Measurements from ENCODE around the gene SUGCT.

GRCh38 chr7:40721342-40721949 lies 586.6 kb downstream of the SUGCT start:
- TF ChIP-seq SIN3A (IDR thresholded peaks at IDR 0.05; ENCODE audit: borderline replicate concordance, insufficient read depth, low read length), result no peak
- no peak for TF ChIP-seq TAF1 (IDR thresholded peaks at IDR 0.05; ENCODE audit: borderline replicate concordance, insufficient read depth, low read length)
- TF ChIP-seq, protein P1, sequence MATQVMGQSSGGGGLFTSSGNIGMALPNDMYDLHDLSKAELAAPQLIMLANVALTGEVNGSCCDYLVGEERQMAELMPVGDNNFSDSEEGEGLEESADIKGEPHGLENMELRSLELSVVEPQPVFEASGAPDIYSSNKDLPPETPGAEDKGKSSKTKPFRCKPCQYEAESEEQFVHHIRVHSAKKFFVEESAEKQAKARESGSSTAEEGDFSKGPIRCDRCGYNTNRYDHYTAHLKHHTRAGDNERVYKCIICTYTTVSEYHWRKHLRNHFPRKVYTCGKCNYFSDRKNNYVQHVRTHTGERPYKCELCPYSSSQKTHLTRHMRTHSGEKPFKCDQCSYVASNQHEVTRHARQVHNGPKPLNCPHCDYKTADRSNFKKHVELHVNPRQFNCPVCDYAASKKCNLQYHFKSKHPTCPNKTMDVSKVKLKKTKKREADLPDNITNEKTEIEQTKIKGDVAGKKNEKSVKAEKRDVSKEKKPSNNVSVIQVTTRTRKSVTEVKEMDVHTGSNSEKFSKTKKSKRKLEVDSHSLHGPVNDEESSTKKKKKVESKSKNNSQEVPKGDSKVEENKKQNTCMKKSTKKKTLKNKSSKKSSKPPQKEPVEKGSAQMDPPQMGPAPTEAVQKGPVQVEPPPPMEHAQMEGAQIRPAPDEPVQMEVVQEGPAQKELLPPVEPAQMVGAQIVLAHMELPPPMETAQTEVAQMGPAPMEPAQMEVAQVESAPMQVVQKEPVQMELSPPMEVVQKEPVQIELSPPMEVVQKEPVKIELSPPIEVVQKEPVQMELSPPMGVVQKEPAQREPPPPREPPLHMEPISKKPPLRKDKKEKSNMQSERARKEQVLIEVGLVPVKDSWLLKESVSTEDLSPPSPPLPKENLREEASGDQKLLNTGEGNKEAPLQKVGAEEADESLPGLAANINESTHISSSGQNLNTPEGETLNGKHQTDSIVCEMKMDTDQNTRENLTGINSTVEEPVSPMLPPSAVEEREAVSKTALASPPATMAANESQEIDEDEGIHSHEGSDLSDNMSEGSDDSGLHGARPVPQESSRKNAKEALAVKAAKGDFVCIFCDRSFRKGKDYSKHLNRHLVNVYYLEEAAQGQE (IDR thresholded peaks at IDR 0.05; ENCODE audit: insufficient read depth in 1 of 2, low read depth in 2 of 2, low read length in 2 of 2), result no peak
